Activated CD8-positive, alpha-beta memory T cell treated with anti-CD3 and anti-CD28 coated beads for 4 hours (primary cell): ENCODE data around the gene FAM107B.
A peak's percentile ranks its signal among the peaks of the same experiment; 100 is the strongest.

ENCODE experiments used
- DNase-seq, 2 donors: peaks; one replicate each; pipeline ENCODE4 v3.0.0-alpha.2; 2020; ENCODE audit warnings: low read depth in 2 of 2

Gene FAM107B

DNA sequence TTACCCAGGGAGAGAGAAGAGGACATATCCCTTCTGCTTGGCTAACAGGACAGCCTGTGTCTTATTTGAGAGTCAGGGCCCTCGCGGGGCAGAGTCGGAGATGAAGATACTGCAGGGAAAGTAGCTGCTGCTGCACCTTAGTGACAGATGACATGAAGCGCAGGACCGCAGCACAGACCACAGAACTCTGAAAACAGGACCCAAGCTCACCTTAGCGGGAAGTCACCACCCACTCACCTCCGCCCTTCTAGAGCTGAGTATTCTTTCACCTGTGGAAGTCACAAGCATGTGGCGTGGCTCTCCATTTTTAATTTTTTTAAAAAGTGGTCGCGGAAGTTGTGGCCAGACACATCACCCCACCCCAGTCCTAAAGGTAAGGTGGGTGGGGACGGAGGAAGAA is 191.4 kb downstream of the FAM107B start:
- DNase-seq, result peak; percentile 57 to 81

DNA sequence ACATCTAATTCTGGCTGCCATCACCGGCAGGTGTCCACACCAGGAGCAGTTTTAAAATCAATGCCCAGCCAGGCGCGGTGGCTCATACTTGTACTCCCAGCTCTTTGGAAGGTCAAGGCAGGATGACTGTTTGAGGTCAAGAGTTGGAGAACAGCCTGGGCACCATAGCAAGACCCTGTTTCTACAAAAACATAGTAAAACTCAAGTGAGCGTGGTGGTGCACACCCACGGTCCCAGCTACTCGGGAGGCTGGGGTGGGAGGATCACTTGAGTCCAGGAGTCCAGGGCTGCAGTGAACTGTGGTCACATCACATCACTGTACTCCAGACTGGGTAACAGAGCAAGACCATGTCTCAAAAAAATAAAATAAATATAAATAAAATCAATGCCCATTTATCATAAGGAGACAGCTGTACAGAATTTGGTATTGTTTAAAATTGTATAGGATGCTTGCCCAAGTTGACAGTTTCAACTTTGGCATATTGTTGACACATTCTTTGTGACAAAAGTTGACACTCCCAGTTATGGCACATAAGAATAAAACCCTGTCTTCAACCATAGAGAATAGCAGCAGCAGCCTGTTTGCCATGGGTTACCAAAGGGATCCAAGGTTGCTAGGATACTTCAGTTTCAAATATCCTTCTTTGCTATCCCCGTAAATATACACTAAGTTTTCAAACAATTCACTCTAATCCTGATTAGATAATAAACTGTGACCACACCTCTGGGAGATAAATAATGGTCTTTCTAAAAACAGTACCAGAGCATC is 193.0 kb downstream of the FAM107B start:
- no peak for DNase-seq

DNA sequence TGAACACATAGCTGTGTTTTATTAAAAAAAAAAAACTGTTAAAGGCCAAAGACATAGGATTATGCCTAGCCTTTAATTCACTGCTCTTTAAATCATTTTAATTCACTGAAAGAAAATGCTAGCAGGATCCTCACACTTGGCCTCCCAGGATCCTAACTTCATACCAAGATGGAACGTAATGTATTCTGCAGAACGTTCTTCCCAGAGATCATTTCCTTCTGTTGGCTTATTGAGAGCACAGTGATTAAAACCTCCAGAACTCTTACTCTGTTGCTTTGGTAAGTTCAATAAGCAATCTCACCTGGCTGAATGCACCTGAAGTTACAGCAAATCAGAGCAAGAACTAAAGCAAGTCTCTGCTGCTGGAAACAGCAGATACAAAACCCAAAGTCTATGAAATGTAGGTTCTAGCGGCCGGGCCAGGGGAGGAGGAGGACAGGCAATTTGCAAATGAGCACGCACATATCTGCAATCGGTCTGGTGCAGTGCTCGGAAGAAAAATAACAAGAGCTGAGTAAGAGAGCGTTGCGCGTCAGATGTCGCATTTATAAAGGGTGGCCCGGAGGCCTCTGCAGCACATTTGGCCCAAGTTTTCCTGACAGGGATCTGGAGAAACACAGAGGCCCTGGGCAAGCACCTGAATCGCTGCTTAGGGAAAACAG is 193.9 kb downstream of the FAM107B start:
- no peak for DNase-seq

DNA sequence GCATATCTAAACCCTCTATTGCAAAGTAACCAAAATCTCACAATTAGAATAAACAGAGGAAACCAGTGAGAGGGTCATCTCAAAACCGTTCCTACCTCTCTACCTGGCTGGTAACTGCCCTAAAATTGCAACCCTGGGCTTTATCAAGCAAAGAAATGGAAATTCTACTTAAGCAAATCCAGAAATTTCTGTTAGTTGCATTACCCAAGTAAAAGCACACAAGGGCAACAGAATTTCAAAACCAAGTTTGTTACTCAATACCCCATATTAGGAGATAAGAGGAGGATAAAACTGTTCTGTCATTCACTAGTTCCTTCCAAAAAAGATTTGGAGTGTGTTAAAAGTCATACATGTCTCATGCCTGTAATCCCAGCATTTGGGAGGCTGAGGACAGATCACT is 195.3 kb downstream of the FAM107B start:
- no peak for DNase-seq

DNA sequence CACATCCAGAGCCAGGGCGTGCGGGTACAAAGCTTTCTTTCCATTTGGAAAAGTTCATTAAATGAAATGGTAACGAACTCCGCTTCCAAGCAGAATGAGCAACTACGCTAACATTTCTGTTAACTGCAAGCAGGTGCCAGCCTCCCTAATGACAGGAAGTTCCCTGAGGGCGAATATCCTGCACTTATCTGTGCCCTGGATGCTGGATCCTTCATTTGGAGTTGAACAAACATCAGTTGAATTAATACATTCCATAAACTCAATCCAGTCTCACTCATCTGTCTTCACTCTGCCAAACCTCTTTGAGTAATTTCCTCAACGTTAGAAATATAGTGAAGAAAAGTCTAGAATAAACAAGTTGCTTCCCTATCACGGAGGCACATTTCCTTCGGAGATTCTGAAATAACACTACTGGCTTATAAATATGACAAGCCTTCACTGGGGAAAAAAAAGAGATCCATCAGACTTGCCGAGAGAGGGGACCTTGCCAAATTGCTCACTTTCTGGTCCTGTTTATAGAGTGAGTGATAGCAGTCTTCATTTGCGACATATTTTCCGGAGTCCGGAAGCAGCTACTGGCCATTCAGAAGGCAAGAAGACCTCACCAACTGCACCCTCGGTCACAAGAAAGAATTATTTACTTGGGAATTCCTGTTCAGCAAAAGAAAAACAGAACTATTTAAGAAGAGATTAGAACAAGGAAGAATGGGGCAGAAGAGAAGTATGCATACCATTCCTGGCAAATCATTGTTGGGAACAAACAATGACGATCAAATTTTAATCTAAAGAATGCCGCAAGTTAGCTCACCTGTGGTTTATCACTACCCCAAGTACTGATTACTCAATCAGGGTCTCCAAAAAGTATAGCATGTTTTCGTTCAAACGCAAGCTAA is 196.4 kb downstream of the FAM107B start:
- no peak for DNase-seq

DNA sequence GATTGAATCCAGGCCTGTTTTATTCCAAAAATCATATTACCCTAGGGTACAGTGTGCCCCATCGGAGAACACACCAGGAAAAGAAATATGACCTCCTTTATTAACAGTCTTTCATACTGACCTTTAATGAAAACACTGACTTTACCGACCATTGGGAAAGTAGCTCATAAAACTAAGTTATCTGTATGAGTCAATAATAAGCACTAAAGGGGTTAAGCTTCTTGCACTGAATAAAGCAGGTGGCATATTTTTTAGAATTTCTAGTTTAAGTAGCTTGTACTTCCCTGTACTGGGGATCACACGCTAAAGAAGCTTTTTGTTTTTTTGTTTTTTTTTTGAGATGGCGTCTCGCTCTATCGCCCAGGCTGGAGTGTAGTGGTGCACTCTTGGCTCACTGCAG is 199.8 kb downstream of the FAM107B start:
- DNase-seq, result no peak

DNA sequence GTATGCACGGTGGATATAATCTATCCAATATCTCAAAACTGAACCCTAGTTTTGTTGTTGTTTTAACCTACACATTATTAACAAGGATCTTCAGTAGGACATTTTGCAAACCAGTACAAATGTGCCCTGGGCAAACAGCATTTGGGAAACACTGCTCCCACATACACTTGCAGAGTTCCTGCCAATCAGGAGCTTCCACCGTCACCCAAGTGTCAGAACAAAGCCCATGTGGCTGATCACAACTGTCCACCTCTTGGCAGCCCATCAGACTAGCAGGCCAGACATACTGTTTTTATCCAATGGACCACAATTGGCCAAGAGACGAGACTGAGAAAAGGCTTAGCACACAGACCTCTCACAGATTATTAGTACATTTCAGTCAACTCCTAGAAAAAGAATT is 200.4 kb downstream of the FAM107B start:
- DNase-seq, result no peak

DNA sequence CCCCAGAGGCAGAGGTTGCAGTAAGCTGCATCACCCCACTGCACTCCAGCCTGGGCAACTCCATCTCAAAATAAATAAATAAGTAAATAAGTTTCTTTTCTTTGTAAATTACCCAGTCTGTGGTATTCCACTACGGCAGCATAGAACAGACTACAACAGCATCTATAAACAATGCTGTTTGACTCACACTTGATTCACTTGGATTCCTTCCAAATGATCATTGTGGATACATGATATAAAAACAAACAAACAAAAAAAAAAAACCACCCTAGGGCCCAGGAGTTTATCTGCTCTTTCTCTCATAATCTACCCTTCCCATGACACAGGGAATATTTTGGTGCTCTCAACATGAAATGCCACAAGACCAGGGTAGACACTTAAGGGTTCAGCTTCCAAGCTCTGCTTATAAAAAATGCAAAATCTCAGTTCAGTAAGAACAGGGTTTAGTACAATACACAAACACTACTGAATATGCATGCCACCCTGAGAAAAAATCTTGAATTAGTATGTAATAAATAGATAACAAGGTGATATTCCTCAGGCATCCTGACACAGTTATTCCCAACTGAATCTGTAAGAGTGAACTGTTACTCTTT is 200.9 kb downstream of the FAM107B start:
- no peak for DNase-seq

DNA sequence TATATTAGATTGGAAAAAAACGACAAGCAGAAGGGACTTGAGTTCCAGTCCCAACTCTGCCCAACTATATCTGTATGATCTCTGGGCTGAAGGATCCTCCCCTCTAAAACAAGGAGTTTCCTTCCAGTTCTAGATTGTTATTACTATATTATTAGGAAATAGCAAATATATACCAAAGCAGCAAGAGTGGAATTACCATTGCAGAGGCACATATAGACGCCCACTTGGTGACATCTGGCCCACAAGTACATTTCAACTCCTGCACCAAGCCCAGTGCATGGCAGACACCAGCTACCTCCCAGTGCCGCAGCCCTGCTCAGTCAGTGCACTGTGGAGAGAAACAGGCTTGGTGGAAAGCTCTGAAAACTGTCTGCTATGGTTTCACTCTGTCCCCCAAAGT is 201.9 kb downstream of the FAM107B start:
- no peak for DNase-seq

DNA sequence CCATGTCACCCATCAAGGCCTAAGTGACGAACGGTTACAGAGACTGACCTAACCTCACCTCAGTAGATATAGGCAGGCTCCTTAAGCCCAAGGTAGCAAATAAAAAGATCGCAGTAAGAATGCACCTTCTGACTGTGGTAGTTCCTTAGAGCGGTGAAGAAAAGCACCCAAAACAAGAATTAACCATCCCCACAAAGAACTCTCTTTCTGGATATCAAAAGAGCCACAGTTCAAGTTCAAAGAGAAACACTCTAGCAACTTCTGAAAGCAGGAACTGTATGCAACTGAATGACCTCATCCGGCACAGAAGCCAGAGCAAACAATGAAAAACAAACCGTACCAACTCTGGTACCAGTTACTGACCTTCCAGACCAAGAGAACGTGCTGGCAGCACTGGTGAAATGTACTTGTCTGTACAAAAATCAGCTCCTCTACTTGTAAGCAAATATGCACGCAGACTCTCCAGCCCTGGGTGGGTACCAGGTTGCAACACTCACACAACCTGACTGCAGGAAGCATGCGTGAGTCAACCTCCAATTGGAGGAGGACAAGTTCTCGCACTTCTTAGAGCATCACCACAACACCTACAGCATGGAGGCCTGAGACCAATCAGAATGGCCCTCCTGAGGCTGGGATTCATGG is 202.7 kb downstream of the FAM107B start:
- DNase-seq, result no peak

DNA sequence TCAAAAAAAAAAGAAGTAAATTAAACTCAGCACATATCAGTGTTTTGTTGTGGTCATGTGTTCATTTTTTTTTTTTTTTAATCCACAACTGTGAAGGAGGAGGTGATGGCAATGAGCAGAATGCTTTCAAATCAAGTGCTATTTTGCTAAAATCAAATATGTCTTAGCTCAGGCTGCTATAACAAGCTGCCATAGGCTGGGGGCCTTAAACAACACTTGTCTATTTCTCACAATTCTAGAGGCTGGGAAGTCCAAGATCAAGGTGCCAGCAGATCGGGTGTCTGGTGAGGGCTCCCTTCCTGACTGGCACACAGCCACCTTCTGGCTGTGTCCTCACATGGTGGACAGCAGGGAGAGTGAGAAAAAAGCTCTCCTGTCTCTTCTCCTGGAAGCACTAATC is 203.9 kb downstream of the FAM107B start:
- no peak for DNase-seq

DNA sequence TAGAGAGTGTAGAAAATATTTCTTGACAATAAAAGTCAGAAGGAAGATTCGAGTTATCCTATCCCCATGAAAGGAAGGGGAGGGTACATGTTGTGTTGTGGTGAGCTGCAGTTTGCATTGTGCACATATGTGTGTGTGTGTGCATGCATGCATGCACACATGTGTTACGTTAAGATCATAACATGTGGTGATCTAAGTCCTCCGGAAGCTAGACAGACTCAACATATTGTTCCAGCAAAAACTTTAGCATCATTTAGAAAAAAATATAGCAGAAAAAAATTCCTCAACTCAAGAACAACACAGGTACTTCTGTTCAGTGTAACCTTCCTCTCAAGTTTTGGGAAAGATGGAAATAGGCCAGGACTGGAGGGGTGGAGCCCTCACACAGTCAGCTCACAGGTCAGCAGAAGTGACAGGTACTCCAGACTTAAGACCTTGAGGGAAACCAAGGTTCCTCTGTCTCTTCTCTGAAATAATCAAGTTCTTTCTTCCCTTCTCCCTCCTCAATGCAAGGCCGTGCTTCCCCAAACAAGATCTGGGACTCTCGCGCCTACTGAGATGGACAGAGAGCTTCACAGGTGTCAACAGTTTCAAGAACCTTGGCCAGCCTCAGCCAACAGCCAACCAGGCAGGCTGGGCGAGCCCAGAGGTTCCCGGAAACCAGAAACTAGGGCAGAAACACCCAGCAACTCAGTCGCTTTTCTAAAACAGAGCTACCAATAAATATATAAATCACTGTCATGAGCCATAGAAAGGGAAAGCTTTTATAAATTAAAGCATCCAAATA is 205.2 kb downstream of the FAM107B start:
- DNase-seq, result no peak

DNA sequence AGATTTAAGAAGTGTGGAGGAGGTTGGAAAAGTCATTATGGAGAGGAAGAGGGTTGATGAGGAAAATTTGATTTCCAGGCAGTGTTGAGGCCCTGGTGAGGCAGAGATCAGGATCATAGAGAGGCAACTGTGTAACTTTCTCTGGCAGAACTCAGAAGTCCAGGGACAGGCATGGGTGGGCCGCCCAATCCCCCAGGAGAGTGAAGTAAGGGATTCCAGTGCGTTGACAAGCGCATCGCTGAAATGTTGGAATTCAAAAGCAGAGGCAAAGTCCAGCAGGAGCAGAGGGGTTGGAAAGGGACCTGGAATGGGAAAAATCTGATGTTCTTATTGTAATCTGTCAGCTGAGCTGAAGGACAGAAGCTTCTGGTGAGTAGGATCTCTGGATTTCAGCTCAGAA is 207.3 kb downstream of the FAM107B start:
- no peak for DNase-seq

DNA sequence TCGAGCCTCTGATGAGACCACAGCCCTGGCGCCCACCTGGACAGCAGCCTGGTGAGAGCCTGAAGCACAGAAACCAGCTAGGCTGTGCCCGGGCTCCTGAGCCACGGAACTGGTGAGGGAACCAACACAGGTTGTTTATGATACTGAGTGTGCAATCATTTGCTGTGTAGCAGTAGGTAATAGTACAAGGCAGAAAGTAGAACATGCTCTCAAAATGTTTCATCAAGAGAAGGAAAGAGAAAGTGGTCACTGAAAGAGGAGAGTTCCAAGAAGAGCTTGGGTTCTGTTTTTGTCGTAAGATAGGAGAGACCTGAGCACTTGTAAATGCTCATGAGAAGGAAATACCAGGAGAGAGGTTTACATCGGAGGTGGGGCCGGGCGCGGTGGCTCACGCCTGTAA is 208.2 kb downstream of the FAM107B start:
- no peak for DNase-seq

DNA sequence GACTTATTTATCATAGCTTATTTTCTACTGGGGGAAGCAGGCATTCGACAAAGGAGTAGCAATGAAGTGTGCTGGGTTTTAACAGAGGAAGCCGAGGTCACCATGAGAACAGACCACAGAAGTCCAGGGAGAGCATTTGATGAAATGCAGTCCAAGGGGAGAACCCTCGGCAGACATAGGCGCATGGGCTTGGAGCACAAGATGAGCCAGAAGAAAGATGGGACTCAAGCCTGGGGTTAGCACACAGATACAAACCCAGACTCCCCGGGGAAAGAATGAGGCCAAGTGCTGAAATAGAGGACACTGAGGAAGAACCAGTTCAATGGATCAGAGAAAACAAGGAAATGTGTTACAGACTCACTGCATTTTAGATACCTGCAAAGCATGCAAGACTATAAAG is 209.5 kb downstream of the FAM107B start:
- DNase-seq, result no peak

DNA sequence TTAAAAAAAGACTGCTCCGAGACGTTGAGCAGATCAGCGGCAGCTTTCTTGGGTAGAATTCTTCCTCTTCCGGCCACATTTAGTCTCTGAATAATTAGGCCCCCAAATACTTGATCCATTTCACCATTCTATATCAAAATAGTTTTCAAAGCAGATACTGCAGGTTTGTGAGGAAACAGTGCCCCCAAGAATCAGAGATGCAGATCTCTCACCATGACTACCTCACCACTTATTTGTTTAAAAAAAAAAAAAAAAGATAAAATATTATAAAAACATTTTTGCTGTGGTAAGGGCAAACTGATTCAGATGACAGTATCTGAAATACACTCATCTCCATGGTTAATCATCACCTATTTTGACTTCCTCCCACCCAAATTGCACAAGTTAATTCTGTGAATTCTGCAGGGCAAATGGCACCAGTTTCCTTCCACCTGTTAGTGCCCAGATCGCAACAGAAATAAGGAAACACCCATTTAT is 210.4 kb downstream of the FAM107B start:
- DNase-seq, result no peak

DNA sequence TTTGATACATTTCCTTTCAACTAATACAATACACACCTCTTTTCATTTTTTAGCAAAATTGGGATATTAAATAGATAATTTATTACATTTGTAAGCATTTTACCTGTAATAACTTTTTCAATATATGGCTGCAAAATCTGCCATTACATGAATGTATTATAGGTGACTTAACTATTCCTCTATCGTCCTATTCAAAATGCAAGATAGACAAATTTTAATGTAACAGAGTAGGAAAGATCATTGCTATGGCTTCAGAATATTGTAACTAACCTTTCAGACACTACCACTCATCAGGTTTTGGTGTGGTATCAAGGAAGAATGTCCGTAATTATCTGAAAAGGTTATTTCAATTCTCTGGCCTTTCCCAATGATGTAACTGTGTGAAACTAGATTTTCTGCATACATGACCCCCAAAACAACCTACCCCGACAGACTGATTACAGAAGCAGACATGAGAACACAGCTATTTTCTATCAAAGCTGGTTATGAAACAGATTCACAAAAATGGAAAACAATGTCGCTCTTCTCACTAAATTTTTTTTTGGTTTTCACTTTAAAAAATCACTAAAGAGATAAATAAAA is 211.2 kb downstream of the FAM107B start:
- no peak for DNase-seq

DNA sequence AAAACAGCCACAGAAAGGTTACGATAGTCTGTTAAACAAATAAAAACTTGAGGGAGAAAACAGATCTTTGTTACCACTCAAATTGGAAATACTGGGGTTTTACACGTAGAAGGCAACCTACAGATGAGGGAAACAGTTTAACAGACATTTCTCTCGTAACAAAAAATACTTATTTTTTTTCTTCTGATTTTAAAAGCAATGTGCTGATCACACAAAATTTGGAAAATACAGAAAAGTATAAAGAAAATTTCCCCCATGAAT is 211.7 kb downstream of the FAM107B start:
- no peak for DNase-seq

DNA sequence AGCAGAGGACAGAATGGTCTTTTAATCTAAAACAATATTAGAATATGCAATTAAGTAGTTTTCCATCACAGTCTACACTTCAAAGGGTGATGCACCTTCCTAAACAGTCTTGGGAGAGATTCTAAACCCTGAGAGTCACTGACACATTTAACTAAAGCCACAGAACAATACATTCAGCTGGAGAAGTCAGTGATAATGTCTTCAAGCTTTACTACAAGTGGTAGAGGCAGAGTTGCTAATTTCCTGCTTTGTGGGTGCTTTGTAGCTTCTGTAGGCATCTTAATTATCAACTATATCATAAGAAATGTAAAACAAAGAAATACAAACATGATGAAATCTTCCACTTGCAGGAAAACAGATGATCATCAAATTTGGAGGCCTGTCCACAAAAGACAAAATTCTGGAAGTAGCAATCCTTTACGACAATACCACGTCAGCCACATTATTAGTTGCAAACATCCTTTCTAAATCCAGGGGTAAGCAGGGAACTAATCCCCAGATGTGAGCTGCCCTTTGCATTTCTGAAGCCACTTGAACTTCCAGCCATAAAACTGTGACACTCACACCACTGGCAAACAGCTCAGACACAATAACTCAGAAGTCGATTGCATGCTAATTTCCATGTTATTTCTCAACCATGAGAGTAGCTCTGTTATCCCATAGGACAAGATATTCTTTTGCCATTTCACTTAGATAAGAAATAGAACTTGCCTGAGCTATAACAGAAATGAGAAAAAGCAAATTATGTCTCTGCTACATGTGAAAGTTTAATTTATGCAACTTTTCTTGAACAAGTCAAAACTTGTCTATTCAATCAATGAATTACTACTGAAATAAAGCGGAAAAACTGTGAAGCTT is 212.2 kb downstream of the FAM107B start:
- DNase-seq, result no peak
